Measurements from ENCODE around the gene UBR1. TPM values are rescaled to one million over a fixed set of nuclear protein-coding genes. Genes with fewer than 3 reads are reported as not detected.
"Not testable (repeated sequence)": the region's sequence is repeated elsewhere in the genome, so short reads cannot be mapped to it uniquely, and the experiment has no call there.

UBR1 gene
- total RNA-seq, 1 experiment from 2014 or later, result 22.3 TPM

DNA sequence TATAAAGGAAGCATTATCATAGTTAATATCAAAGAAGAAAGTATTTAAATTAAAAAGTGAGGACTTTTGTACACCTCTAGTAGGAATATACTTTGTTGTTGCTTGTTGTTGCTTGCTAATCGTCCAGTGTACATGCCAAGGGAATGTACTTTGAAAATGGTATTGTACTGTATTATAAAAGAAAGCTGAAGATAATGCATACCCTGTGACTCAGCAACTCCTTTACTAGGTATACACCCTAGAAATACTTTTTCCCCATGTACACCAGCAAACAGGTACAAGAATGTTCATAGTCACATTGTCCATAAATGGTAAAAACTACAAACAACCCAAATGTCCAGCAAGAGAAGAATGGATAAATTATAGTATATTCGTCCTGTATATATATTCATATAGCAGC lies 197.3 kb downstream of the UBR1 start:
- POLR2A ChIA-PET, result no interaction called here
- TF ChIP-seq, protein P1, sequence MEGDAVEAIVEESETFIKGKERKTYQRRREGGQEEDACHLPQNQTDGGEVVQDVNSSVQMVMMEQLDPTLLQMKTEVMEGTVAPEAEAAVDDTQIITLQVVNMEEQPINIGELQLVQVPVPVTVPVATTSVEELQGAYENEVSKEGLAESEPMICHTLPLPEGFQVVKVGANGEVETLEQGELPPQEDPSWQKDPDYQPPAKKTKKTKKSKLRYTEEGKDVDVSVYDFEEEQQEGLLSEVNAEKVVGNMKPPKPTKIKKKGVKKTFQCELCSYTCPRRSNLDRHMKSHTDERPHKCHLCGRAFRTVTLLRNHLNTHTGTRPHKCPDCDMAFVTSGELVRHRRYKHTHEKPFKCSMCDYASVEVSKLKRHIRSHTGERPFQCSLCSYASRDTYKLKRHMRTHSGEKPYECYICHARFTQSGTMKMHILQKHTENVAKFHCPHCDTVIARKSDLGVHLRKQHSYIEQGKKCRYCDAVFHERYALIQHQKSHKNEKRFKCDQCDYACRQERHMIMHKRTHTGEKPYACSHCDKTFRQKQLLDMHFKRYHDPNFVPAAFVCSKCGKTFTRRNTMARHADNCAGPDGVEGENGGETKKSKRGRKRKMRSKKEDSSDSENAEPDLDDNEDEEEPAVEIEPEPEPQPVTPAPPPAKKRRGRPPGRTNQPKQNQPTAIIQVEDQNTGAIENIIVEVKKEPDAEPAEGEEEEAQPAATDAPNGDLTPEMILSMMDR (IDR thresholded peaks at IDR 0.05; ENCODE audit: insufficient read depth in 1 of 2, low read depth in 1 of 2, low read length in 1 of 2, severe bottlenecking in 1 of 2, unreplicated experiment in 1 of 2), result no peak
- H3K36me3 ChIP-seq (ENCODE audit: control insufficient read depth, insufficient read depth, low read length), result no peaks in the 10 kb centered on the region
- no peak overlapping the region for H3K4me3 ChIP-seq (ENCODE audit: low read depth, low read length)
- H3K36me3 Mint-ChIP-seq (ENCODE audit: insufficient read depth, unreplicated experiment), result no peaks in the 10 kb centered on the region
- intact Hi-C loops (cut with micrococcal nuclease; ENCODE audit: unreplicated experiment), result no loop called here
- no peaks in the 10 kb centered on the region for H3K27me3 ChIP-seq (replicated peaks; ENCODE audit: control insufficient read depth, insufficient read depth, low read length)
- H3K9me3 ChIP-seq, result no peaks in the 10 kb centered on the region
- DNase-seq, result no peak
- peaks cover 8% of the 10 kb centered on the region for H3K4me1 Mint-ChIP-seq (ENCODE audit: low read depth, unreplicated experiment)
- no peaks in the 10 kb centered on the region for H3K27me3 Mint-ChIP-seq (ENCODE audit: insufficient read depth, unreplicated experiment)
- CTCF ChIA-PET, result no interaction called here
- no peak overlapping the region for H3K4me3 Mint-ChIP-seq (ENCODE audit: unreplicated experiment)
- peaks cover 4% of the 10 kb centered on the region; the same call in 1 of the 2 replicates for H3K4me1 ChIP-seq
- BruUV-seq (replicated peaks), result no TSS peak
- H3K9me3 Mint-ChIP-seq (ENCODE audit: unreplicated experiment), result no peaks in the 10 kb centered on the region
- H3K27ac Mint-ChIP-seq (ENCODE audit: unreplicated experiment), result no peak overlapping the region

DNA sequence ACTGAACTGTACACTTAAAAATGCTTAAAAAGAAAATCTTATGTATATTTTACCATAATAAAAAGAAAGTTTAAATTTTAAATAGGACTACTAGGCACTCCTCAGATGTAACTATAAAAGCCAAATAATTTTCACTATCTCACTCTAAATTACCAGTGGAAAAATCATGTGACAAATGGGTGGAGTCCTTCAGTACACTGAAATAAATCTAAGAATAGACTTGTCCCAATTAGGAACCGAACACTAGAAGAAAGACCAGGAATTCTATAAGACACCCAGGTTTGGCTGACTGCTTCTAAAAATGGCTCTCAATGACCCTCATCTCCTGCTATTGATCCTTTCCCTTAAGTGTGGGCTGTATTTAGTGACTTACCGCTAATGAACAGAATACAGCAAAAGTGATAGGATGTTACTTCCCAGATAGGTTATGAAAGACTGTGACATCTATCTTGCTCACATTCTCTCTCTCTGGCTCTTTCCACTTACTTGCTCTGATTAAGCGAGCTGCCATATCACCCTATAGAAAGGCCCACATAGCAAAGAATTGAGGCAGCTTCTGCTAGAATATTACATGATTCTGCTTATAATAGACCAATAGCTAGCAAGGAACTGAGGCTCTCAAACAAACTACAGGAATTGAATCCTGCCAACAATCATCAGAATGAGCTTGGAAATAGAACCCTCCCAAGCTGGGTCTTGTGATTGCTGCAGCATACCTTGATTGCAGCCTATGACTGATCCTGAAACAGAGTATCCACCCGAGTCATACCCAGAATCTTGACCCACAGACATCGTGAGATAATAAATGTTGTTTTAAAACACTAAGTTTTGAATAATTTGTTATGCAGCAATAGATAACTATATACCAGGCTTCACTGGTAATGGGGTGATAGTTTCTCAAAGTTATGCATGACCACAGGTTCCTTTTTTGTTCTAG lies 202.2 kb downstream of the UBR1 start:
- POLR2A ChIA-PET, result no interaction called here
- H3K27me3 Mint-ChIP-seq (ENCODE audit: insufficient read depth, unreplicated experiment), result no peaks in the 10 kb centered on the region

DNA sequence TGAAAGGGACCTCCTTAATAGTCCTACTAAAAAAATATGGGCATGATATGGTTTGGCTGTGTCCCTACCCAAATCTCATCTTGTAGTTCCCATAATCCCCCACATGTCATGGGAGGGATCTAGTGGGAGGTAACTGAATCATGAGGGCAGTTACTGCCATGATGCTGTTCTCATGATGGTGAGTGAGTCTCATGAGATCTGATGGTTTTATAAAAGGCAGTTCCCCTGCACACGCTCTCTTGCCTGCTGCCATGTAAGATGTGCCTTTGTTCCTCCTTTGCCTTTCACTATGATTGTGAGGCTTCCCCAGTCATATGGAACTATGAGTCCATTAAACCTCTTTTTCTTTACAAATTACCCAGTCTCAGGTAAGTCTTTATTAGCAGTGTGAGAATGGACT lies 211.9 kb downstream of the UBR1 start:
- H3K27me3 Mint-ChIP-seq (ENCODE audit: insufficient read depth, unreplicated experiment); H3K4me3 Mint-ChIP-seq (ENCODE audit: unreplicated experiment); BruUV-seq (replicated peaks); H3K9me3 ChIP-seq; H3K4me1 Mint-ChIP-seq (ENCODE audit: low read depth, unreplicated experiment); DNase-seq; H3K36me3 ChIP-seq (ENCODE audit: control insufficient read depth, insufficient read depth, low read length); H3K27me3 ChIP-seq (replicated peaks; ENCODE audit: control insufficient read depth, insufficient read depth, low read length); H3K36me3 Mint-ChIP-seq (ENCODE audit: insufficient read depth, unreplicated experiment); H3K9me3 Mint-ChIP-seq (ENCODE audit: unreplicated experiment); H3K27ac Mint-ChIP-seq (ENCODE audit: unreplicated experiment); CTCF ChIA-PET; intact Hi-C loops (cut with micrococcal nuclease; ENCODE audit: unreplicated experiment); H3K4me3 ChIP-seq (ENCODE audit: low read depth, low read length); POLR2A ChIA-PET: not testable (repeated sequence)
- peaks cover 31% of the 10 kb centered on the region for H3K4me1 ChIP-seq

More for the DNA sequence above, 202.2 kb downstream of the UBR1 start:
- Histone ChIP-seq H3K4me1 (peaks cover 3% of the 10 kb centered on the region; the same call in 1 of the 2 replicates), H3K4me3 (ENCODE audit: low read depth, low read length) (no peak overlapping the region), H3K27me3 (replicated peaks; ENCODE audit: control insufficient read depth, insufficient read depth, low read length) (no peaks in the 10 kb centered on the region), H3K9me3 (no peaks in the 10 kb centered on the region), H3K36me3 (ENCODE audit: control insufficient read depth, insufficient read depth, low read length) (no peaks in the 10 kb centered on the region)
- Mint-ChIP-seq H3K36me3 (ENCODE audit: insufficient read depth, unreplicated experiment) (no peaks in the 10 kb centered on the region), H3K4me3 (ENCODE audit: unreplicated experiment) (no peak overlapping the region), H3K27ac (ENCODE audit: unreplicated experiment) (no peak overlapping the region), H3K4me1 (ENCODE audit: low read depth, unreplicated experiment) (no peaks in the 10 kb centered on the region), H3K9me3 (ENCODE audit: unreplicated experiment) (no peaks in the 10 kb centered on the region)
- no peak for DNase-seq
- BruUV-seq (replicated peaks), result no TSS peak
- CTCF ChIA-PET, result no interaction called here
- TF ChIP-seq, protein P1 (IDR thresholded peaks at IDR 0.05; ENCODE audit: insufficient read depth in 1 of 2, low read depth in 1 of 2, low read length in 1 of 2, severe bottlenecking in 1 of 2, unreplicated experiment in 1 of 2), result no peak
- intact Hi-C loops (cut with micrococcal nuclease; ENCODE audit: unreplicated experiment), result no loop called here

Other genes starting within 250 kb of the UBR1 start
- 9.7 and 10.1 TPM in 2 replicates for gene TTBK2, start 185.3 kb downstream of the UBR1 start, total RNA-seq (2022)
- 22.0 and 23.7 TPM in 2 replicates for gene TMEM62, start 27.5 kb upstream of the UBR1 start, total RNA-seq (2022)
- 21.7 and 23.1 TPM in 2 replicates for gene CCNDBP1, start 79.4 kb upstream of the UBR1 start, total RNA-seq (2022)
- not detected in 2 replicates for gene EPB42, start 115.0 kb upstream of the UBR1 start, total RNA-seq (2022)
- gene TGM5, start 160.9 kb upstream of the UBR1 start, total RNA-seq (2022), result not detected in 2 replicates
- not detected in 2 replicates for gene TGM7, start 196.2 kb upstream of the UBR1 start, total RNA-seq (2022)
- 7.4 and 7.9 TPM in 2 replicates for gene LCMT2, start 224.5 kb upstream of the UBR1 start, total RNA-seq (2022)